Endothelial cell of umbilical vein (primary cell): ENCODE results near the gene OR10H5. TPM values are rescaled to one million over a fixed set of nuclear protein-coding genes. Genes with fewer than 3 reads are reported as not detected.

Source experiments
- BruUV-seq: library from RNA; stranded (reverse); fragments of 400-500 nt; replicated peaks from 2 replicates; lab custom pipeline; 2021; lab: Mats Ljungman, UMichigan
- CTCF ChIA-PET: fragments of 300-600, 350-600 bp; sonication (Branson Sonifier 250); formaldehyde crosslinking; loops from one replicate; lab custom pipeline; 2021; ENCODE audit warnings: antibody characterized with exemption, inconsistent platforms; lab: Charles Lee
- POLR2A ChIA-PET: fragments of 300-600, 350-600 bp; sonication (Branson Sonifier 250); formaldehyde crosslinking; loops from one replicate; lab custom pipeline; 2021; ENCODE audit warnings: antibody characterized with exemption, inconsistent platforms; lab: Charles Lee
- DNase-seq: peaks from one replicate; pipeline ENCODE4 v3.0.0-alpha.2; 2011; ENCODE audit warnings: low read depth, low spot score
- FAIRE-seq: peaks from 2 replicates; lab custom pipeline; 2011; peaks lifted over from hg19 to GRCh38; lab: Jason Lieb, UNC
- H2AFZ ChIP-seq: 2 replicates; pipeline ENCODE4 v1.6.0; 2012; ENCODE audit warnings: low read depth, low read length, control low read depth, inconsistent platforms
- H3K27ac ChIP-seq: 2 replicates; pipeline ENCODE4 v1.5.1; 2011; ENCODE audit warnings: low read depth, mild to moderate bottlenecking, control low read depth, low read length, moderate library complexity; ENCODE audit not compliant: insufficient read depth
- H3K27me3 ChIP-seq, 2 experiments: 2 replicates each; pipeline versions ENCODE4 v1.6.0 to v1.6.1; 2011; ENCODE audit warnings: low read length in 2 of 2, mixed read lengths in 1 of 2; ENCODE audit not compliant: control insufficient read depth in 2 of 2, insufficient read depth in 2 of 2
- H3K36me3 ChIP-seq, 2 experiments: 2 replicates in 1 of 2; 3 replicates in 1 of 2; pipeline ENCODE4 v1.5.1; 2011; ENCODE audit warnings: low read length in 2 of 2, mild to moderate bottlenecking in 1 of 2, moderate library complexity in 1 of 2; ENCODE audit not compliant: control insufficient read depth in 2 of 2, insufficient read depth in 2 of 2; ENCODE audit errors: extremely low read depth in 1 of 2
- H3K4me1 ChIP-seq: 3 replicates; pipeline ENCODE4 v1.5.1; 2011; ENCODE audit warnings: mild to moderate bottlenecking, low read length; ENCODE audit not compliant: control insufficient read depth, insufficient read depth; ENCODE audit errors: extremely low read depth
- H3K4me2 ChIP-seq: 2 replicates; pipeline ENCODE4 v1.6.1; 2011; ENCODE audit warnings: low read length, control low read depth, mixed read lengths; ENCODE audit not compliant: insufficient read depth
- H3K4me3 ChIP-seq, 3 experiments: fragments of 200-600 bp in 1 of 3; sonication (generic), shearing (Covaris generic) in 1 of 3; replicated peaks in 1 of 3; 2 replicates each; pipeline ENCODE4 v1.5.1; 2011 to 2016; ENCODE audit warnings: control low read depth in 3 of 3, low read length in 3 of 3, mild to moderate bottlenecking in 2 of 3, inconsistent platforms in 1 of 3, low read depth in 1 of 3, moderate library complexity in 1 of 3; ENCODE audit not compliant: insufficient read depth in 1 of 3
- H3K79me2 ChIP-seq: 2 replicates; pipeline ENCODE4 v1.6.0; 2012; ENCODE audit warnings: low read length, inconsistent platforms; ENCODE audit not compliant: control insufficient read depth, insufficient read depth
- H3K9ac ChIP-seq: replicated peaks from 2 replicates; pipeline ENCODE3; 2011; ENCODE audit warnings: low read length, control low read depth; ENCODE audit not compliant: insufficient read depth; ENCODE audit errors: extremely low read depth
- H3K9me1 ChIP-seq: replicated peaks from 3 replicates; pipeline ENCODE4 v1.6.0; 2011; ENCODE audit warnings: mild to moderate bottlenecking, low read length; ENCODE audit not compliant: control insufficient read depth, insufficient read depth; ENCODE audit errors: extremely low read depth
- H3K9me3 ChIP-seq: replicated peaks from 2 replicates; pipeline ENCODE4 v1.5.1; 2012; ENCODE audit warnings: low read length, inconsistent platforms; ENCODE audit not compliant: control insufficient read depth, insufficient read depth
- H4K20me1 ChIP-seq: replicated peaks from 2 replicates; pipeline ENCODE3; 2011; ENCODE audit warnings: mild to moderate bottlenecking, low read length; ENCODE audit not compliant: control insufficient read depth, insufficient read depth; ENCODE audit errors: extremely low read depth
- CTCF ChIP-seq, 2 donors: IDR thresholded peaks; 1 replicate in 1 of 2; 2 replicates in 1 of 2; pipeline ENCODE4 v1.5.1; 2011; ENCODE audit warnings: low read length in 2 of 2, mild to moderate bottlenecking in 2 of 2, moderate library complexity in 2 of 2, control low read depth in 1 of 2, inconsistent platforms in 1 of 2, low read depth in 1 of 2; ENCODE audit not compliant: insufficient read depth in 1 of 2; ENCODE audit errors: extremely low read depth in 1 of 2
- EZH2 ChIP-seq: IDR thresholded peaks from 2 replicates; pipeline ENCODE4 v1.6.1; 2012; ENCODE audit warnings: borderline replicate concordance, low read depth, mild to moderate bottlenecking, moderate library complexity, low read length, inconsistent platforms; ENCODE audit not compliant: severe bottlenecking
- FOS ChIP-seq: IDR thresholded peaks from 2 replicates; pipeline ENCODE4 v1.6.1; 2011; ENCODE audit warnings: mild to moderate bottlenecking, low read length, moderate library complexity, borderline replicate concordance; ENCODE audit not compliant: insufficient read depth
- GATA2 ChIP-seq: IDR thresholded peaks from 2 replicates; pipeline ENCODE4 v1.7.0; 2011; ENCODE audit warnings: low read depth, mild to moderate bottlenecking, moderate library complexity, mixed read lengths, low read length; ENCODE audit not compliant: insufficient read length, insufficient read depth
- JUN ChIP-seq: IDR thresholded peaks from 2 replicates; pipeline ENCODE4 v1.6.1; 2011; ENCODE audit warnings: borderline replicate concordance, low read depth; ENCODE audit not compliant: insufficient read length, insufficient read depth
- MAX ChIP-seq: IDR thresholded peaks from 2 replicates; pipeline ENCODE4 v1.6.1; 2011; ENCODE audit not compliant: insufficient read depth, insufficient read length
- MYC ChIP-seq: IDR thresholded peaks from one replicate; pipeline ENCODE4 v1.6.1; 2011; ENCODE audit warnings: mild to moderate bottlenecking, low read depth, low read length
- POLR2A ChIP-seq: IDR thresholded peaks from 2 replicates; pipeline ENCODE4 v1.6.1; 2012; ENCODE audit warnings: low read depth, mild to moderate bottlenecking, control low read depth, low read length
- POLR2AphosphoS5 ChIP-seq: IDR thresholded peaks from 2 replicates; pipeline ENCODE4 v1.6.1; 2012; ENCODE audit warnings: low read depth, mild to moderate bottlenecking, control low read depth, low read length, moderate library complexity; ENCODE audit not compliant: insufficient read depth
- dilution Hi-C: fragments of 300-500 bp; cut with MboI; formaldehyde crosslinking; loops from one replicate; pipeline ENCODE4 v1.15.0; 2019; ENCODE audit warnings: low sequenced_read_pairs; ENCODE audit not compliant: extremely low pct_ligation_motif_present
- intact Hi-C: fragments of 100-400 bp; cut with micrococcal nuclease; formaldehyde crosslinking; loops from one replicate; pipeline ENCODE4 v1.10.0; 2022
- polyA plus RNA-seq, 4 experiments: library from polyadenylated mRNA; depleted of rRNA in 3 of 4; stranded (reverse) in 3 of 4; unstranded in 1 of 4; fragments of >200 nt; gene quantifications; 2 replicates each; pipeline versions ENCODE4 v1.2.1 to v1.2.3, GENCODE V29; 2011 to 2012; ENCODE audit warnings: missing spikeins in 1 of 4
- total RNA-seq: library from RNA; stranded (reverse); gene quantifications from 2 replicates; pipeline ENCODE4 v1.2.3, GENCODE V29; 2021

The OR10H5 gene
- total and polyA plus RNA-seq, 2 donors (not counting 3 experiments of a cell fraction or from before 2014, with no cell fraction given), result not detected

GRCh38 chr19:15810335-15810734, 22.9 kb downstream of the OR10H5 start:
- Histone ChIP-seq H3K4me1 (no peaks in the 10 kb centered on the region), H3K4me3 (no peak overlapping the region), H3K27me3 (no peaks in the 10 kb centered on the region), H4K20me1 (no peaks in the 10 kb centered on the region), H3K27ac (no peak overlapping the region), H3K9me1 (no peaks in the 10 kb centered on the region), H3K36me3 (no peaks in the 10 kb centered on the region), H3K9ac (no peak overlapping the region), H3K79me2 (no peaks in the 10 kb centered on the region), H2AFZ (no peak overlapping the region), H3K4me2 (no peak overlapping the region), H3K9me3 (no peaks in the 10 kb centered on the region)
- no peak for FAIRE-seq
- dilution Hi-C loops, result no loop called here
- no peak for DNase-seq
- ChIA-PET POLR2A (no interaction called here), CTCF (interaction anchor here (0.7 kb wide), 1 partner anchor 20 kb away, joined by 3 read pairs; no protein-coding TSS in a partner anchor)
- TF ChIP-seq EZH2, result no peak
- no peak for TF ChIP-seq FOS
- no peak for TF ChIP-seq CTCF (IDR thresholded peaks at IDR 0.05; ENCODE audit: extremely low read depth in 1 of 2, insufficient read depth in 1 of 2, low read depth in 1 of 2, low read length in 2 of 2)
- TF ChIP-seq JUN, result no peak
- TF ChIP-seq MYC, result no peak
- no peak for TF ChIP-seq POLR2AphosphoS5
- TF ChIP-seq MAX, result no peak
- no peak for TF ChIP-seq GATA2
- TF ChIP-seq POLR2A, result no peak
- intact Hi-C loops, result no loop called here
- no TSS peak for BruUV-seq
